GM23248 (cell line): ENCODE measurements around the gene LVRN. TPM values are rescaled to one million over a fixed set of nuclear protein-coding genes. Genes with fewer than 3 reads are reported as not detected.
"Not testable (repeated sequence)": the region's sequence is repeated elsewhere in the genome, so short reads cannot be mapped to it uniquely, and the experiment has no call there.

Experiments used
- DNase-seq: peaks from one replicate; pipeline ENCODE4 v3.0.0-alpha.2; 2015
- H2AFZ ChIP-seq: fragments of 200-600 bp; sonication (generic); 2 replicates; pipeline ENCODE4 v1.6.1; 2016; ENCODE audit warnings: antibody characterized with exemption
- H3F3A ChIP-seq: fragments of 200-600 bp; sonication (generic); 2 replicates; pipeline ENCODE4 v1.6.1; 2016; ENCODE audit warnings: mild to moderate bottlenecking, antibody characterized with exemption, mixed run types; ENCODE audit not compliant: insufficient read depth
- H3K27ac ChIP-seq: fragments of 200-600 bp; sonication (generic); 2 replicates; pipeline ENCODE4 v1.5.1; 2016; ENCODE audit warnings: mild to moderate bottlenecking
- H3K27me3 ChIP-seq: fragments of 200-600 bp; sonication (generic); replicated peaks from 2 replicates; pipeline ENCODE4 v1.6.1; 2016; ENCODE audit warnings: mild to moderate bottlenecking; ENCODE audit not compliant: insufficient read depth
- H3K36me3 ChIP-seq: fragments of 200-600 bp; sonication (generic); 2 replicates; pipeline ENCODE4 v1.6.1; 2016; ENCODE audit warnings: low read depth, mild to moderate bottlenecking
- H3K4me1 ChIP-seq: fragments of 200-600 bp; sonication (generic); 2 replicates; pipeline ENCODE4 v1.6.1; 2016; ENCODE audit warnings: mild to moderate bottlenecking; ENCODE audit not compliant: insufficient read depth
- H3K4me2 ChIP-seq: fragments of 200-600 bp; sonication (generic); one replicate; pipeline ENCODE4 v1.6.1; 2016; ENCODE audit warnings: mild to moderate bottlenecking; ENCODE audit not compliant: unreplicated experiment
- H3K4me3 ChIP-seq: fragments of 200-600 bp; sonication (generic); 2 replicates; pipeline ENCODE4 v1.5.1; 2016; ENCODE audit warnings: mild to moderate bottlenecking
- H3K79me2 ChIP-seq: fragments of 200-600 bp; sonication (generic); 2 replicates; pipeline ENCODE4 v1.6.1; 2016; ENCODE audit warnings: mild to moderate bottlenecking; ENCODE audit not compliant: insufficient read depth
- H3K9ac ChIP-seq: fragments of 200-600 bp; sonication (generic); 2 replicates; pipeline ENCODE4 v1.6.1; 2016; ENCODE audit warnings: mild to moderate bottlenecking
- H3K9me2 ChIP-seq: fragments of 200-600 bp; sonication (generic); 2 replicates; pipeline ENCODE4 v1.6.1; 2016; ENCODE audit warnings: mixed run types, mild to moderate bottlenecking, moderate library complexity; ENCODE audit not compliant: insufficient read depth
- H3K9me3 ChIP-seq: fragments of 200-600 bp; sonication (generic); one replicate; pipeline ENCODE4 v1.6.1; 2017; ENCODE audit warnings: low read depth
- H4K20me1 ChIP-seq: fragments of 200-600 bp; sonication (generic); 2 replicates; pipeline ENCODE4 v1.6.0; 2016; ENCODE audit not compliant: insufficient read depth
- EZH2 ChIP-seq: fragments of 200-600 bp; sonication (generic); IDR thresholded peaks from 2 replicates; pipeline ENCODE4 v1.6.1; 2018; ENCODE audit warnings: antibody characterized with exemption, mild to moderate bottlenecking; ENCODE audit not compliant: insufficient read depth, poor library complexity, severe bottlenecking
- EZH2phosphoT487 ChIP-seq: fragments of 200-600 bp; sonication (generic); IDR thresholded peaks from 2 replicates; pipeline ENCODE4 v1.6.1; 2018; ENCODE audit warnings: antibody characterized with exemption, moderate library complexity, mild to moderate bottlenecking, low read depth; ENCODE audit not compliant: insufficient read depth
- WGBS, 2 experiments: methylation state at CpG; one replicate each; pipeline ENCODE4 v1.1.6; 2015 to 2017; ENCODE audit warnings: low lambda C conversion rate in 2 of 2, low coverage in 1 of 2; ENCODE audit errors: missing lambda C conversion rate in 2 of 2; 5-methylcytosine and 5-hydroxymethylcytosine counted together
- in situ Hi-C: fragments of 300-500 bp; cut with MboI; formaldehyde crosslinking; loops from 2 replicates; pipeline ENCODE4 v1.15.0; 2020
- polyA plus RNA-seq: library from polyadenylated mRNA; unstranded; fragments of >200 nt; fragmentation: Nextera tagmentation; extraction: Ambion mirVana; gene quantifications from 2 replicates; pipeline ENCODE4 v1.2.1, GENCODE V29; 2016
- total RNA-seq: library from RNA; depleted of rRNA; stranded (reverse); fragments of >200 nt; shearing (Covaris generic); gene quantifications from 2 replicates; pipeline ENCODE4 v1.2.3, GENCODE V29; 2014; rRNA removed

The LVRN gene
- 0.32 TPM in 1 of 2 replicates, not detected in the other for total RNA-seq
- 0.18 and 0.24 TPM in 2 replicates for polyA plus RNA-seq

- no peaks in the 10 kb centered on the region for H3K9me3 ChIP-seq
- H2AFZ ChIP-seq: peak within 1 kb of the TSS; percentile 91
- no peak for DNase-seq
- no peaks in the 10 kb centered on the region for H3K27me3 ChIP-seq
- WGBS, 2 experiments: 5 to 6% methylated on average over 15 to 17 of the region's 18 CpGs
- H3K27ac ChIP-seq: no peak within 1 kb of the TSS
- 0 out of 2 replicates have a peak, but pooled peaks cover 7% of the 10 kb centered on the region for H3F3A ChIP-seq
- H3K4me2 ChIP-seq: peak within 1 kb of the TSS; percentile 75
- no peak for TF ChIP-seq EZH2phosphoT487
- no peak for TF ChIP-seq EZH2
- in situ Hi-C loops: no loop called here
- no peaks in the 10 kb centered on the region for H3K9me2 ChIP-seq
- H3K36me3 ChIP-seq: no peaks in the 10 kb centered on the region
- H3K79me2 ChIP-seq: no peaks in the 10 kb centered on the region
- H4K20me1 ChIP-seq: no peaks in the 10 kb centered on the region
- H3K4me3 ChIP-seq: peak within 1 kb of the TSS; percentile 68
- H3K9ac ChIP-seq: peak within 1 kb of the TSS; percentile 41
- H3K4me1 ChIP-seq: peaks cover 14% of the 10 kb centered on the region; the same call in 1 of the 2 replicates
Observed at GRCh38 chr5:115962239-115962564, at the start of gene LVRN. Gene LVRN (plus strand): TSS chr5:115962475. CDS start chr5:115962618, 143 bp downstream.

GRCh38 chr5:115913623-115914400, 48.5 kb upstream of the LVRN start:
- H2AFZ ChIP-seq, H3K4me2 ChIP-seq, H3K9me3 ChIP-seq, H4K20me1 ChIP-seq, H3K27ac ChIP-seq, H3K4me3 ChIP-seq, H3K9ac ChIP-seq, H3K79me2 ChIP-seq, H3K4me1 ChIP-seq, H3K27me3 ChIP-seq, H3F3A ChIP-seq, in situ Hi-C loops, H3K9me2 ChIP-seq, H3K36me3 ChIP-seq: not testable (repeated sequence)
- DNase-seq: peak; percentile 14
- 90 to 91% methylated on average over 5 of the region's 5 CpGs for WGBS, 2 experiments

GRCh38 chr5:115920171-115920725, 42.0 kb upstream of the LVRN start:
- Histone ChIP-seq H3F3A (no peaks in the 10 kb centered on the region), H3K4me2 (no peak overlapping the region), H3K27me3 (no peaks in the 10 kb centered on the region), H3K27ac (no peak overlapping the region), H3K9ac (no peak overlapping the region), H3K79me2 (no peaks in the 10 kb centered on the region), H3K4me3 (no peak overlapping the region), H3K4me1 (no peaks in the 10 kb centered on the region), H3K9me2 (no peaks in the 10 kb centered on the region), H3K9me3 (no peaks in the 10 kb centered on the region), H3K36me3 (0 out of 2 replicates have a peak, but pooled peaks cover 3% of the 10 kb centered on the region), H2AFZ (no peak overlapping the region), H4K20me1 (no peaks in the 10 kb centered on the region)
- TF ChIP-seq EZH2phosphoT487: no peak
- no peak for TF ChIP-seq EZH2
- WGBS, 2 experiments: 78 to 85% methylated on average over 3 of the region's 3 CpGs
- no peak for DNase-seq
- in situ Hi-C loops: no loop called here

- H3K4me1 ChIP-seq: not testable (repeated sequence)
Observed at GRCh38 chr5:115928578-115929407, 33.5 kb upstream of the LVRN start.

GRCh38 chr5:115930171-115930570, 32.1 kb upstream of the LVRN start:
- 94 to 97% methylated on average over 17 of the region's 17 CpGs for WGBS, 2 experiments

More at GRCh38 chr5:115928578-115929407, 33.5 kb upstream of the LVRN start:
- H3K36me3 ChIP-seq, DNase-seq, H3K4me3 ChIP-seq, H3K79me2 ChIP-seq, H3F3A ChIP-seq, H2AFZ ChIP-seq, in situ Hi-C loops, H3K9ac ChIP-seq, H3K4me2 ChIP-seq, H3K27ac ChIP-seq, H3K9me3 ChIP-seq, H3K9me2 ChIP-seq, H3K27me3 ChIP-seq, H4K20me1 ChIP-seq: not testable (repeated sequence)
- WGBS, 2 experiments: 85 to 91% methylated on average over 11 to 12 of the region's 12 CpGs

More at GRCh38 chr5:115930171-115930570, 32.1 kb upstream of the LVRN start:
- DNase-seq, H3K9me2 ChIP-seq, H3K4me1 ChIP-seq, H3K9me3 ChIP-seq, H3K9ac ChIP-seq, H4K20me1 ChIP-seq, in situ Hi-C loops, H3K27me3 ChIP-seq, H3K36me3 ChIP-seq, H3K79me2 ChIP-seq, H3K27ac ChIP-seq, H3K4me3 ChIP-seq, H2AFZ ChIP-seq, H3F3A ChIP-seq, H3K4me2 ChIP-seq: not testable (repeated sequence)
